ENCODE results near the gene CD46. TPM values are rescaled to one million over a fixed set of nuclear protein-coding genes. Genes with fewer than 3 reads are reported as not detected.

CD46 gene
- total RNA-seq, 4 donors from 2014 or later, result 89.7 to 259 (median 108) TPM

DNA sequence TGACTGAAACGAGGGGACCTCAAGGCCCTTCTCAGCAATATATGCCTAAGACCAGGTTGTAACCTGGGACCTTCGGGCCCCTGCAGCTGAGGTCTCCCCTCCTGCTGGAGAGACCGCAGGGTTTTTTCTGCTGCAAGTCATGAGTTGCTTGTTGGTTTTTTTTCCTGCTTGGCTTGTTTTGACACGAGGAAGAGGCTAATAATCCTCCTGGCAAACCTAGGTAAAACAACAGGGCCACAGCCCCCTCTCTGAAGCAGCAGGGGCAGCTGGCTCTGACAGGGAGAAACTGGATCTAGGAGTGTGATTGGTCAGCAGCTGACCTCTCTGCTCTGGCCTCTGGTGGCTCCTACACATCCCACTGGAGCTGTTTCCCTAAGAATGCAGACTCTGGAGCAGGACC is 90.0 kb downstream of the CD46 start:
- Histone ChIP-seq H3K27ac (peak overlapping the region; percentile 35), H3K27me3 (no peaks in the 10 kb centered on the region), H3K4me1 (peaks cover 68% of the 10 kb centered on the region), H3K9me3 (no peaks in the 10 kb centered on the region), H3K4me3 (no peak overlapping the region), H3K36me3 (peaks cover 4% of the 10 kb centered on the region)
- no peak for DNase-seq (ENCODE audit: low spot score in 2 of 2)
- WGBS, result 40% methylated on average over 4 of the region's 4 CpGs
- TF ChIP-seq POLR2AphosphoS5 (IDR thresholded peaks at IDR 0.05) (no peak), POLR2A (IDR thresholded peaks at IDR 0.05) (no peak), CTCF (IDR thresholded peaks at IDR 0.05) (no peak), EP300 (IDR thresholded peaks at IDR 0.05) (no peak)

GRCh38 chr1:207842506-207842905 is 90.7 kb downstream of the CD46 start:
- WGBS, result 82% methylated on average over 6 of the region's 6 CpGs
- Histone ChIP-seq H3K27me3 (no peaks in the 10 kb centered on the region), H3K27ac (peak overlapping the region; percentile 35), H3K4me1 (peaks cover 66% of the 10 kb centered on the region), H3K36me3 (peaks cover 4% of the 10 kb centered on the region), H3K9me3 (no peaks in the 10 kb centered on the region), H3K4me3 (no peak overlapping the region)
- no peak for DNase-seq (ENCODE audit: low spot score in 2 of 2)
- TF ChIP-seq POLR2AphosphoS5 (IDR thresholded peaks at IDR 0.05) (no peak), EP300 (IDR thresholded peaks at IDR 0.05) (no peak), CTCF (IDR thresholded peaks at IDR 0.05) (no peak), POLR2A (IDR thresholded peaks at IDR 0.05) (no peak)

DNA sequence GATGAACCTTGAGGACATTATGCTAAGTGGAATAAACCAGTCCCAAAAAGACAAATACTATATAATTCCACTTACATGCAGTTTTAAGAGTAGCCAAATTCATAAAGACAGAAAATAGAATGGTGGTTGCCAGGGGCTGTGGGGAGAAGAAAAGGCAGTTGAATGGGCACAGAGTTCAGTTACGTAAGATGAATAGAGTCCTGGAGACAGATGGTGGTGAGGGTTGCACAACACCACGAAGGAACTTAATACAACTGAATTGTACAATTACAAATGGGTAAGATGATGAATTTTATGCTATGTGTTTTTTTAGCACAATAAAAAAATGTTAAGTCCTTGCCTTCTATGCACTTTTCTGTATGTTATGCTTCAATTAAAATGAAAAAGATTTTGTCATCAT is 92.5 kb downstream of the CD46 start:
- TF ChIP-seq POLR2A (IDR thresholded peaks at IDR 0.05), result no peak
- Histone ChIP-seq H3K27ac (no peak overlapping the region), H3K4me1 (peaks cover 68% of the 10 kb centered on the region), H3K4me3 (no peak overlapping the region), H3K9me3 (no peaks in the 10 kb centered on the region), H3K27me3 (no peaks in the 10 kb centered on the region), H3K36me3 (peaks cover 4% of the 10 kb centered on the region)
- DNase-seq (ENCODE audit: low spot score in 2 of 2), result no peak
- 62% methylated on average over 2 of the region's 2 CpGs for whole genome bisulfite sequencing

Other genes starting within 250 kb of the CD46 start
- gene CR1L, start 106.9 kb upstream of the CD46 start, total RNA-seq, result not detected
- 10 to 100 TPM; 11.1 to 31.1 (median 17.1) TPM for gene CD34, start 159.1 kb downstream of the CD46 start, total RNA-seq